GM18868 (cell line): ENCODE data around the gene RFTN1.

Experiments used
- ATAC-seq: cut with Tn5 transposase; IDR thresholded peaks from one replicate; pipeline ENCODE4 v1.9.1; 2021; ENCODE audit warnings: mild to moderate bottlenecking, moderate library complexity; ENCODE audit not compliant: unreplicated experiment

The RFTN1 gene

GRCh38 chr3:16471897-16472296, 41.6 kb downstream of the RFTN1 start:
- no peak for ATAC-seq

DNA sequence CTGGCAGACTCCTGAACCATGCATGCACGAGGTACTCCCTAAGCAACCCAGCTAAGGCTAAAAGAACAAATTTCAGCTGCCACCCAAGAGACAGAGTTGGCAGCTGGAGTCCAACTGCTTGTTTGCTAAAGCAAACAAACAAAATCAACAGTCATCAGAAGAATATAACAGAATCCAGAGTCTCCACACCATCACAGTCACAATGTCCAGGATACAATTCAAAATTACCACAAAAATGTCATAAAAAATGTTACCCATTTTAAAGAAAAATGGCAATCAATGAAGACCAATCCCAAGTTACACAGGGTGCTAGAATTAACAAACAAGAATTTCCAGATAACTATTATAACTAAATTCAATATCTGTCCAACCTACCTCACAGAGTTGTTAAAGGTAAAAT, 42.9 kb downstream of the RFTN1 start:
- no peak for ATAC-seq

DNA sequence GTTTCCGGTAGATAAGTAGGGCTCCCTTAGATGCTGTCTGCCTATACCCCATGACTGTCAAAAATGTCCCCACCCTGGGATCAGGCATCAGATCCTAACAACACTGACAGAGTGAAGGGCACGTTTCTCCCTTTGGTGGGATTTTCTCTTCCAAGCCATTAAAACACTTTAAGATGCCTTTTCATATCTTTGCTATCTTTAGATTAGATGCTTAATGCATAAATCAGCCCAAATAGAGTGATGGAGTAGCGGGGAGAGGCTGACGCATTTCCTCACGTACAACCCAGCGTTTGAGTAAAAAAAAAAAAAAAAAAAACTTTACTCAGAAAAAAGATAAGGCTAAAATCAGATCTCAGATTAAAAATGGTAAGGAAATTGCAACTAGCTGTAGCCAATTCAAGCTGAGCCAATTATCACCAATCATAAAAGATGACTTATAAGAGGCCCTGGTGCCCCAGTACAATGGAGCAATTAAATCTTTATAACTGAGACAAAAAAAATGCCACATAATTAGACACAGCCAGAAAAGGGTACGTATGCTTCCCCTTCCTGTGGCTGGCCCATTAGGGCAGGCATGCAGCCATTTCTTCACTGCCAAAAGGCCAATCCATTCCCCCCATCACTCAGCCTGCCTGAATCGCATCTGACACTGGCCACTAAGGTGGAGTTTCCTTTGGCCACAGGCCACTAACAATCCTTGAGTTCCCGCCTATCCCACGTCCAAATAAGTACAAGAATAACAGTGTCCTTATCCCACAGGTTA, 45.0 kb downstream of the RFTN1 start:
- ATAC-seq: no peak

- ATAC-seq: no peak
Measured at GRCh38 chr3:16468002-16468335, 45.5 kb downstream of the RFTN1 start.

DNA sequence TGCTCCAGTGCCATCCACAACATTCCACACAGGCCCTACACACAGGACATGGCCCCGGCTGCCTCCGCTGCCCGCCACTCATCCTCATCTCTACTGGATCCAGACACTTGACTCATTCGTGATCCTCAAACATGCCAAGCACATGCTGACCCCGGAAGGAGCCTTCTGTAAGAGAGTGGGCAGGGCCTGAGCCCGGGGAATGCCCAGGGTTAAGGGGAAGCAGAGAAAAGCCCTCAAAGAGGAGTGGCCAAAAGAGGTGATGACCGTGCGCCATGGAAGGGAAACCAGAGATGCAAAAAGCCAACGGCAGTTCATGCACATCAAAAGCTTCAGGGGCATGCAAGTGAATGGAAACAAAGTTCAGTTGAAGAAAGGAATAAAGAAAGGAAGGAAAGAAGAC, 46.1 kb downstream of the RFTN1 start:
- ATAC-seq: peak; percentile 85

- no peak for ATAC-seq
Measured at GRCh38 chr3:16466822-16467221, 46.7 kb downstream of the RFTN1 start.

GRCh38 chr3:16464511-16465148, 48.9 kb downstream of the RFTN1 start:
- ATAC-seq: no peak

DNA sequence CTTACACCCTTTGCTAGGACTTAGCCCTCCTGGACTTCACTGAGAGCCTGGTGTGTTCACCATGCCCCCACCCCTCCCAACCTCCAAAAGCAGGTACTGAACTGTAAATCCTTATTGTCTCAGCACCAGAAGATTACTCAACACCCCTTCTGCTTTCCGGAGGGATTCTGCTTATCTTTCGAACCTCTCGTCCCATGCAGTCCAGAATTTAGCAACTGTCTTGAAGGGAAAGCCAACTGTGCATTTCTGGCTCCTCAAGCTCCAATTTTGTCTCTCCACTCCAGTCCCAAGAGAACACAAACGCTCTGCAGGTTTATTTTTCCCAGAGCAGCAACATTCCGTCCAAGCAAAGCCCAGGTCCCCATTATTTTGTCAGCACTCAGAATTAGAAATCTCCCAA, 49.6 kb downstream of the RFTN1 start:
- ATAC-seq: no peak

DNA sequence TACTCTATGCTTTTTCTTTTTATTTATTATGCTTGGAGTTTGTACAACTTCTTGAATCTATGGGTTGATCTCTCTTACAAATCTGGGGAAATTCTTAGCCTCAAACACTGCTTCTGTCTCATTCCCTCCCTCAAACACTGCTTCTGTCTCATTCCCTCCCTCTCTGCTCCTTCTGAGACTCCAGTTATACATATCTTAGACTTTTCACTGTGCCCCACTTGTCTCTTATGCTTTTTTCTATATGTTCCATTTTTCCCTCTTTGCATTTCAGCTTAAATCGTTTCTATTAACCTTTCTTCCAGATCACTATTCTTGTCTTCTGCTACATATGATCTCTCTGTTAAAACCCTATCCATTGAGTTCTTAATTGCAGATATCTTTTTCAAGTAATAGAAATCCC, 50.4 kb downstream of the RFTN1 start:
- peak; percentile 11 for ATAC-seq

GRCh38 chr3:16462679-16463078, 50.8 kb downstream of the RFTN1 start:
- ATAC-seq: peak; percentile 42

- ATAC-seq: no peak
Measured at GRCh38 chr3:16461463-16462245, 51.8 kb downstream of the RFTN1 start.

DNA sequence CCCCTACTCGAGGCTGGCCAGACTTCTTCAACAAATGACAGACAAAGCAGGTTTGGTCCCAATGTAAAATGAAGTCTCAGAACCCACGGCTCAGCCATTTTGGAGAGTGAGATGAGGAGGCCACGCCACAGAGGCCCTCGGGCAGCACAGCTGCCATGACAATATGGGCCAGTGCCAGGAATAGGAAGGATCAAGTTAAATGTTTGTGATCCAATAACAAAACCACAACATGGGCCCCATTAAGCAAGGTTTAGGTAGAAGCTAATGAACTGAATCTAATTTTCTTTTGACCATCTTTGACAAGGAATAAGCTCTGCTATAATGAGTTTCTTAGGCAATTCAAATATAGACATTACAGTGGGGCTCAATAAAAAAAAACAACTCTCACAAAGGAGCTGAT, 52.6 kb downstream of the RFTN1 start:
- ATAC-seq: no peak

GRCh38 chr3:16460273-16460672, 53.2 kb downstream of the RFTN1 start:
- ATAC-seq: no peak

DNA sequence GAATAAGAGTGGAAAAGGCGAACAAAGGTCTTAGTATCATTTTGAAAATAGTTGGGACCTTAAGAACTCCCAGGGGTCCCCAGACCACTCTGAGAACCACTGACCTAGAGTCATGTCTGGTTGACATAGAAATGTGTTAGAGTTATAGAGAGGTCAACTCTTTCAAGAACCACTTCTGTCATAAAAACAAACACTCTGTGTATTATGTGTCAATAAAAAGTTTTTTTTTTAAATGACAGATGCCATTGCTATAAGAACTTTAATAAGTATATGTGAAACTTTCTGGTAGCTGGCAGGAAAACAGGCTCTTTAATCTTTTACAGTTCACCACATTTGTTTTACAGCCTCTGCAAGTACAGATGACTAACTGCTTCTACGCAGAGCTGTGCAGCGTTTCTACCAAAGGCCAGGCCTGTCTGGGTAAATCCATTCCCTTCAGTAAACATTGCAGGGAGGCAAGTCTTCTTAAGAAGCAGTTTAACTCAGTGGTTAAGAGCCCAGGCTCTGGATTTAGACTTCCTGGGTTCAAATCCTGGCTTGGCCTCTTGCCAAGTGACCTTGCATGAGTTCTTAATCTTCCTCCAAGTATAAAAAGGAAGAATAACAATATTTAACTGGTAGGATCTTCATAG, 56.6 kb downstream of the RFTN1 start:
- no peak for ATAC-seq

GRCh38 chr3:16455966-16456365, 57.5 kb downstream of the RFTN1 start:
- no peak for ATAC-seq

DNA sequence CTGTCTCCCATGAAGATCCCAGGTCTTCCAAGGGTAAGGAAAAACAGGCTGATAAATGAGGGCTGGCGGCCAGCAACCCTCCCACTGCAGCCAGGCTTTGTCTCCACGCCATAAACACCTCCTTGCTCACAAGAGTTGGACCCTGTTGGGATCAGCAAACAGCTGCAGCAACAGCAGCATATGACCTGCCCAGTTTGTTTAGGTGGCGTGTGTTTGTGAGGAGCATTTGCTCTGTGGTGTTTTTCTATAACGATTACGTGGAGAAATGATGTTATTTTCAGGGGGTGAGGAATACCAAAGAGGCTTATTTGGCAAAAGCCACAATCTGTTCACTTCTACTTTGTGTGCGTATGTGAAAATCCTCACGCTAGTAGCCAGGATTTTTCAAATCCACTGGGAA, 58.5 kb downstream of the RFTN1 start:
- no peak for ATAC-seq

DNA sequence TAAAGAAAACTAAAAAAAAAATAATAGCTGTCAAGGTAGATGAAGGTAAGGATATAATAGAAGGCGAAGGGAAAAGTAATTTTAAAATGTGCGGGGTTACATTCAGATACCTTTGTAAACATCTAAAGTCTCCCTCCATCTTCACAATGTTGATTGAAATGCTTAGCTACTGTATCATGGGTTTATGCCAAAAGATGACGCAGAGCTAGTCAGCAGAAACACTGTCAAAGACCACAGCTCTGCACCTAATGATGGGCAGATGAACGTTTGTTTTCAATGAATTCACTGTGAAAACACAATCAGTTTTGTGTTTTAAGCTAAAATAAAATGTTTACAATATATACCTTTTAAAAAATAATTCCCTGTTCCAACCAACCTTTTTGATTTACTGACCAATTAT, 61.2 kb downstream of the RFTN1 start:
- ATAC-seq: peak; percentile 45

- ATAC-seq: no peak
Measured at GRCh38 chr3:16449369-16449768, 64.1 kb downstream of the RFTN1 start.

DNA sequence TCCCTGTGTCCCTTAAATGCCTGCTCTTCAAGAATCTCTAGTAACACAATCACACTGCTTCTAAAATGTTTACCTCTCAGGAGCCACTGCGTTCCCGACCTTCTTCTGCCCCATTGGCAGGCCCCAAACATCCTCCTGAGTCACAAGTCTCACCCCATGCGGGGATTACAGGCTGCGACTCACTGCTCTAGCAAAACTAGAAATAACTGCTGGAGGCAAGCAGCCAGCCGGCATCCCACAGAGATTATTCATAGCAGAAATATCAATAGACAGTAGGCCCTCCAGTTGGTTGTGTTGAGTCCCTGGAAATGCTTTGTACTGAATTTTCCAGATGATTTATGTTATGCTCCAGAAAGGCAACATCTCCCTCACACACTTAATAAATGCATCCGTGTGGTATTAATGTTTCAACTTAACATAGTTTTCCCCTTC, 64.8 kb downstream of the RFTN1 start:
- peak; percentile 69 for ATAC-seq

DNA sequence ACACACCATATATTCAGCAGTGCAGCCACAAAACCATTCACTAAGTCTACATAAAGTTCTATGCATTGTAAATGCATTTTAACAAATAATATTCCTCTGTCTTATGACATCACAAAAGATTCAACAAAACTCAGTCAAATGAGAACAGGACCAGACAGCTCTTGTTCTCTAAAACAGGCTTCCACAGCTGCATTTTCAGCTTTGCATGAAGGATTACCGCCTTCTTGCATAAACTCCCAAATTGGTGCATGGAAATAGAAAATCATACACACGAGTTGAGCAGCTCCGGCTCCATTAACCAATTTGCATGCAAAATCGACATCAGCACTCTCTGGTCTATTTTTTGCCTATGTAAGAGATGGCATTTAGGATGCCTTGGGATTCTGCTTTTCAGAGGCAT, 66.4 kb downstream of the RFTN1 start:
- ATAC-seq: no peak

DNA sequence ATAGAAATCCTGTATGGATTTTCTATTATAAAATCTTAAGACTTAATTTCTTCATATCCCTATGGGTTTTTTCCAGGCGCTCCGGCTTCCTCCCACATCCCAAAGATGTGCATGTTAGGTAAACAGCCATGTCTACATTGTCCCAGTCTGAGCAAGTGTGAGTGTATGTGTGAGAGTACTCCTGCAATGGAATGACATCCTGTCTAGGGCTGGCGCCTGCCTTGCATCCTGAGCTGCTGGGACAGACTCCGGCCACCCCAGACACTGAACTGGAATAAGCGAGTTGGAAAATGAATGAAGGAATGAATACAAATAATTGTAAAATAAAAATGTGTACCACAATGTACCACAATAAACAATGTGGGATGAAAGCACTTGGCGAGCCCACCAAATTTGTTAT, 69.2 kb downstream of the RFTN1 start:
- no peak for ATAC-seq

GRCh38 chr3:16442730-16443129, 70.8 kb downstream of the RFTN1 start:
- ATAC-seq: no peak
